HG03460 (cell line): ENCODE data around the gene DAB2IP.

Source experiments
- ATAC-seq: cut with Tn5 transposase; IDR thresholded peaks from one replicate; pipeline ENCODE4 v1.9.1; 2021; ENCODE audit not compliant: unreplicated experiment

The DAB2IP gene

DNA sequence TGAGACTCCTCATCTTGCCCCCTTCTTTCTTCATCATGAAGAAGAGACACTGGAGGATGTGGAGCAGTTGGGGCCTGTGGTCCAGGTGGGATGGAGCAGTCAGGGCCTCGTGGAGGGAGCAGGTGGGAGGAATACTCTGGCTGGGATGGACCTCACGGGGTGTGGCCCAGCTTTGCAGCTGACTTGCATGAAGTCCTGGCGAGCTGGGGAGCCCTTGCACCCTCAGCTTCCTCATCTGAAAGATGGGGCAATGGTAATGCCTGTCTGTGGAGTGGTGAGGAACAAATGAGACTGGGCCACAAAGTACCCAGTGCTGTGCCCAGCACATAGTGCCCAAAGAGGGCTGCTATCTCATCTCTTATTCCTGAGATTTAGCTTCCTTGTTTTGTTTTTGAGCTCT, 91.5 kb downstream of the DAB2IP start:
- no peak for ATAC-seq

DNA sequence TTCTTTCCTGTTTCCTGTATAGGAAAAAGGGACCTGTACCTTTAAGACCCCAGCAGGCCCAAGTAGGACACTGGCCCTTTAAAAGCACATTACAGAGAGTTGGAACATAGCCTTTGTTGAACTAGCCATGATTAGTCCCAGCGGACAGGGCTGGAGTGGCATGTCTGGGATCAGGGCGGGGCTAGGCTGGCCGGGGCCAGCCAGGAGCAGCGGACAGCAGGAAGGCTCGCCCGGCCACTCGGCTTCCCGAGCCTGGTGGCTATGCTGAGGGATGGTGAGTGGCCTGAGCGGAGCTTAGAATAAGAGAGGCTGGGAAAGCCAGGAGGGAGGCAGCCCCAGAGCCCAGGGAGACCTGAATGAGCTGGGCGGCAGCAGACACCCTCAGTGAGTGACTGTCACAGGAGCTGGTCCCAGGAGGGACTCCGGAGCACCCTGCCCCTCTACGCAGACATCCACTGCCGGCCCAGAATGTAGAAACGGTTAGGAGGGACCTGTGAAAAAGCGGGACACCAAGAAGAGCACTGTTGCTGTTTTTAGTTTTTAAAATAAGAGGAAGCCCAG, 92.1 kb downstream of the DAB2IP start:
- ATAC-seq, result no peak

DNA sequence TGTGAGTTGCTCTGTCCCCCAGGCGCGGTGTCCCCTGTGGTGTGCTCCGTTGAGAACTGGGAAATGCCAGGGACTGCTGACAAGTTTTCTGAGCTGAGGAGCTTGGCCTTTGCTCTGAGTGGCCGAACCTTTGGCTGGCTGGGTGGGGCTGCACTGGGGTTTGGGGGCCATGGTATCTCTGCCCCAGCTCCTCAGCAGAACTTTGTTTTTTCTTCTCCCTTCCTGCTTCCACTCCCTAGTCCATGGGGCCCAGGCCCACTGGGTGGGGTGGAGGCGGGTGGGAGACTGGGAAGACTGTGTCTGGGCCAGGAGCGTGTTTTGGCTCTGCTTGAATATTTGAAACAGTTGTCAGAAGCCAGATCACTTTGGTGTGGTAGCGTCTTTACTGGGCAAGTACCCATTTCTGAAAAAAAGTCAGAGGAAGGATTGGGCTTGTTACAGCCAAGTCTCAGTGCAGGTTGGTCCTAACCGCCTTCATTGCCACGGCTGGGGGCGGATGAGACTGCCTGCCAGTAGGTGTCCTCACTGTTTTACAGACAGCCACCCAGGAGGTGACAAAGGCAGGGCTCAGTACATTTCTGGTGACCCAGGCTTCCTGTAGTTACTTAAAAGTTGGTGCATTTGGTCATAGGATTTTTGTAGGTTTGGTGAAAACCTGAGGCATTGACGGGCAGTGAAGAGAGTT, 92.7 kb downstream of the DAB2IP start:
- ATAC-seq, result no peak

DNA sequence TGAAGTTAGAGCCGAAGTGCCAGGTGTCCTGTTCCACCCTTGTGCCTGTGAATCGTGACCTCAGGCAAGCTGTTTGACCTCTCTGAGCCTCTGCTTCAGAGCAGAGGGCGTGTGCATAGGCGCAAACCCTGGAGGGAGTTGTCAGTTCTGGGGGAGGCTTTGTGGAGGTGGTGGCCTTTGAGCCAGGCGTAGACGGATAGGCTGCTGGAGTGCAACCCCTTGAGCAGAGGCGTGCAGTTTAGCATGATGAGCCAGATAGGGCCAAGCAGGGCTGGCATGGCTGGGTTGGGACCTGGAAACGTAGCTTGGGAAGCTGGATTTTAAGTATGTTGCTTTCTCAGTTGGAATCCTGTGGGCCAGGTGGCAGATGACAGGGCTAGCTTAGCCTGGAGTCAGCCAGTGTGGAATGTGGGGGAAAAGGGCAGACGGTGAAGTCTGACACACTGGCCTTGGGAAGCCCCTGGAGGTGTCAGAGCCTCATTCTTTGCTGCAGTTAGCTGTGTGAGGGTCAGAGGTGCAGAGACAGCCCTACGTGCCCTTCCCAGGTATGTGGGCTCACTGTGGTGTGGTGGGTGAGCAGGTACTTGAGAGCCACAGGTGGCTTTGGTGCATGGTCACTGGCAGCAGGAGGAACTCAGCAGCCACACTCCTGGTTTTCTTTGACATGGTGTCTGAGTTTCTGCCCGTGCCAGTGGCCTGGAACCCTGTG, 93.4 kb downstream of the DAB2IP start:
- no peak for ATAC-seq

DNA sequence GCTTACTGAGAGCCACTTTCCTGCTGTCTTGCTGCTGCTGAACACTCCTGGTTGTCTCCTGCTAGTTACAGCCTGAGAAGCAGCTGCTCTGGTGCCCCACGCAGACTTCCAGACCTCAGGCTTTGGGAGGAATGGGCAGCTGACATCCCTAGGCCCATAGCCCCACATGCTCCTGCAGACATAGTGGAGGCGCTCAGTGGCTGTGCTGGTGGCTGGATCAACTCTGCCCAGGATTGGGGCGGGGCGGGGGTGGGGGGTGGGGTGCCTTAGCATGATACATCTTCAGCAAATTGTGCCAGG, 93.9 kb downstream of the DAB2IP start:
- ATAC-seq, result no peak

DNA sequence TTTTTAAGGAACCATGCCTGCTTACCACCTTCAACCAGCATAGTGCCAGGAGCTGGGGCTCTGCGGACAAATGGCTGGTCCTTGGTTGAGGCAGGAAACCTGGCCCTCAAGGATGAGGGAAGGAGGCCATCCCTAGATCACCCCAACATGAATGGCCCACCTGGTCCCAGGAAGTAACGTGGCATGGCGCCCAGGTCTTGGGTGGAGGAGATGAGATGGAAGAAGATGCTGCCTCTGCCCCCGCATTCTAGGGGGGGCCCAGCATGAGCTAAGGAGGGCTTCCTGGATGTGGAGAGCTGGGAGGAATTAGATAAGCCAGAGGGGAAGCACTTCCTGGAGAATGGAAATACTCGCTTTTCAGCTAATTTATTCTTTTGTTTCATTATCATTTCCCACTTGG, 95.0 kb downstream of the DAB2IP start:
- no peak for ATAC-seq

DNA sequence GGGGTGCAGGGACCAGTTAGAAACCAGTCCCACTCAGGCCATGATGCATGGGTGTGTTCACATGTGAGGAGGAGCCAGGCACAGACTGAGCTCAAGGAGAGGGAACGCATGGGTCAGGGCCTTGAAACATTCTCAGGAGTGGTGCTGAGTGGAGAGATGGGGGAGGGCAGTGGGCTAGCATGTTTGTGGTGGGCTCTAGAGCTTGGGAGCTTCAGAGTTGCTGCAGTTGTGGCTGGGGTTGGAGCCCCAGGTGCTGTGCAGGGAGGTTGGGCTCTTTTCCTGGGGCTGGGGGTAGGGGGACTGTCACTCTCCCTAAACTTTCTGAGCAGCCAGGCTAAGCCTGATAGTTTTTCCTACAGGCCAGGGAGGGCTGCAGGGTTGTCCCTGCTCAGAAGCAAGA, 95.4 kb downstream of the DAB2IP start:
- ATAC-seq, result no peak

DNA sequence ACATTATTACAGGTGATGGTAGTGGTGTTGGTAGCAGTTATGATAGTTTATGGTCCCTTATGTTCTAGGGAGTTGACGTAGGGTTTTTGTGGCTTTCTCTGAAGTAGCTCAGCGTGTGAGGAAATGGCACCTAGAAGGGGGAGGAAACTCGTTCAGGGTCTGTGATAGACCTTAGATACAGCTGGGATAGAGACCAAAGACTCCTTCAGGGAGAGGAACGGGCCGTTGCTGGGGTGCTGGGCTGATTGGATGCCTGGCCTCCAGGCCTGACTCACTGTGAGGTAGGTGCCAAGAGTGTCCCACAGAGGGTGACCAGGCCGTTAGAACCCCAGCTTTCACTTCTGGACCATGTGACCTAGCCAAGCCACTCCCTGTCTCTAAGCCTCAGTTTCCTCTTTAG, 96.6 kb downstream of the DAB2IP start:
- ATAC-seq, result no peak

DNA sequence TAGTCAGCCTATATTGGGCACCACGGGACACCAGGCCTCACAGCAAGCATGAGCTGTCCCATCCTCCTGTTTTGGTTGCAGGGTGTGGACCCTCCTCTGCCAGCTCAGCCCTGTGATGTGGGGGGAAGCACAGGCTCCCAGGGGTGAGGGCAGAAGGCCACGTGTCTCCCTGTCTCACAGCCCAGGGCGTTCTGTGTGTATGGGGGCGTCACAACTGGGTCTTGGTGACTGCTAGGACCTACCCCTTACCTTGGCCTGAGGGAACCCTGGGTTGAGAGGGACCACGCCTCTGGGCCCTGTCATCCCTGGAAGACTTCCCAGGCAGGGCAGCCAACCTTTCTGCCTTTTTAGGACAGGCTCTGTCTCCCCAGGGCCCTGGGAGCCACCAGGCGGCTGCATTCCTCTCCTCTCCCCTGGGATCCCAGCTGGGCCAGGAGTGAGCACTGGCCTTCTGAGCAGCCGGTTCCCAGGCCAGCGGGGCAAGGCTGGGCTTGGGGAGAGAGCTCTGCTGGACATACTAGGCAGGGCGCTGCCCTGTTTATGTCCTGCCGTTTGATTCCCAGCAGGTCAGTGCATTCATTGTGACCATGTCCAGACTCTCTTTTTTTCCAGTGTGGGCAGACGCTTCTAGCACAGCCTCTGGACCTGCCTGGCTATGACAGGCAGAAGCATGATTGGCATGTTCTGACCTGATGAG, 97.4 kb downstream of the DAB2IP start:
- no peak for ATAC-seq

DNA sequence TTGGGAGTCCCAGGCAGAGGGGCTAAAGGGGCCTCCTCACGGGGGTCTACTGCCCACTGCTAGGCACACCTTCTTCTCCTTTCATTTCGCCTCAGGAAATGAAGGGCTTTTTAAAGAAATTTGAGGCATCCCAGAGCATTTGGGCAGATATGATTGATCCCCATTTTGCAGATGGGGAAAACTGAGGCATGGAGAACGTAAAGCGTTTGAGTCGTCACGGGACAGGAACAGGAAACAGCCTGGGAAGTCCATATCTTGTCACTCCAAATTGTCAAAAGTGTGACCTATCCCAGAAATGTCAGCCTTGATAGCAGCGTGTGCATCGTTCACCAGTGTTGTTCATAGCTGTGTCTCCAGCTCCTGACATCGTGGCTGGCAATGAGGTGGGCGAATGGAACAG, 98.2 kb downstream of the DAB2IP start:
- ATAC-seq, result no peak

DNA sequence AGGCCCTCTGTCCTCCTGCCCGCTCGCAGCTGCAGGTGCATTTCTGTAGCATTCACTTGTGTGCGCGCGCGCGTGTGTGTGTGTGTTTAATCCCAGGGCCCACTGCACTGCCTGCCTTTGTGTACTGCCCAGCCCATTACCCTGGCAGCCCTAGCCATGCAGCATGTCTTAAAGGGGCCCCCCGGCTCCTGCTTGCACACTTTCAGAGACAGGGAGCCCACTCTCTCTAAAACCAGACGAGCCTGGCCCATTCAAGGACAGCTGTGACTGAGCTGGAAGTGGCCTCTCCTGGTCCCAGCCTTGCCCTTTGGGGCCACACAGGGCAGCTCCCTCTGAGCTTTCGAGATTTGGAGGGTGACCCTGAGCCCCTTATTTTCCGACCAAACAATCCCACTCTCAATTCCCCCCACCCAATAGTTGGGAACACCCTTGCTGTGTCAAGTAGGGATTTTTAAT, 98.9 kb downstream of the DAB2IP start:
- no peak for ATAC-seq

DNA sequence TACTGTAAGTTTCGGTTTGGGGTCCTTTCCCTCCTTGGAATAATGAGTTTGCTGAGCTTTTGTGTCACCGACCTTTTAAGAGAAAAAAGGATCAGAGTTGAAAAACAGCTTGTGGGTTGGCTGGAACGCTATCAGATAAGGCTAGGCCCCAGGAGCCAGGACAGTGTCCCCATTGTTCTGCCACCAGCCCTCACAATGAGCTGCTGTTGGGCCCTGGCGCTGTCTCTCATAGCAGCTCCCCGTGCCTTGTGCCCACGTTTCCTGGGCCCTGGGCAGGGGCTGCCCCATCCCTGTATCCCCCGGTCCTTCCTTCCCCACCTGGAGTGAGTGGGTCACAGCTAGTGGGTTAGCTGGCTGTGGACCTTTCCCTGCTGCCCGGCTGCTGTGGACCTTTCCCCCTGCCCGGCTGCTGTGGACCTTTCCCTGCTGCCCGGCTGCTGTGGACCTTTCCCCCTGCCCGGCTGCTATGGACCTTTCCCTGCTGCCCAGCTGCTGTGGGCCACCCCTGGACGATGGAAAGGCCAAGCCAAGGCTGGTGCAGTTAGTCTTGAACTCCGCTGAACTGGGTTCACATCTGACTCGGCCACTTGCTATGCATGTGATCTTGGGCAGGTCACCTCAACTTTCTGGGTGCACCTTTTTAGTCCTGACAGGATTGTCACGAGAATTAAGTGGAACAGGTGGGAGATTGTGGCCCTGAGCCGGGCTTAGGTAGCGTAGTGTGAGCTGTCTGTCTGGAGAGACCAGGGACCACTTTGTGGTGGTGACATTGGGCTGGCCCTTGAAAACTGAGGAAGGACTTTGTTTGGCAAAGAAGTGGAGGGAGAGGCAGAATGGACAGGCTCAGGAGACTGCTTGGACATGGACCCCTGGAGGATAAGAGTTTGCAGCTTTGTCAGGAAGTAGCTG, 99.5 kb downstream of the DAB2IP start:
- ATAC-seq, result no peak

DNA sequence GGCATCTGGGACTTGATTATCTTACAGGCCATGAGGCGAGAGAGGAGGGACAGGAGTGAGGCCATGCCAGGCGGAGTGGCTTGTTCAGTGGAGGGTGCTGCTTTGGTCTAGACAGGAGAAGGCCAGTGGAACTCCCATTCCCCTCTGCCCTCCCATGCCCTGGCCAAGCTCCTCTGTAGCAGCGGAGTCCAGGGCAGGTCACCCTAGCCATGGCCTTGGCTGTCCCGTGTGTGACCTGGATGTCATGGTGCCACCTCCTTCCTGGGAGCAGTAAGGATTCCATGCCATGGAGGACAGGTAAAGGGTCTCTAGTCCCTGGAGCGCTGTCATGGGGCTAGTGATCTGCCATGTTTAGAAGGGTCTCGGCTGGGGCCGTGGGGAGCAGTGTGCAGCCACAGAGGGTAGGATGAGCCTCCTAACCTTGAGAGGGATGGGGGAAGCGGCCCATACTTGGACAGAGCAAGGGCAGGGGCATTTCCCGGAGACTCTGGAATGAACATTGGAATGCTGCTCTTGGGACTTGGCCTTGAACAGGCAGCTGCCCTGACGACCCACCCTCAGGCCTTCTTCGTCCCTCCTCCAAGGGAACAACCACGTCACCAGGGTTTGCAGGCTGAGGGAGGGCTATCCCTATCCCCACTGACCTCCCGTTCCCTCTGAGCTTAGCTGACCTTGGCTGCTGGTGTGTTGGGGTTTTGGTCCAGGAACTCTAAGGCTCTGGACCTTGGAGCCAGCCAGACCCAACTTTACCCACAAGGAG, 100.4 kb downstream of the DAB2IP start:
- ATAC-seq, result no peak

DNA sequence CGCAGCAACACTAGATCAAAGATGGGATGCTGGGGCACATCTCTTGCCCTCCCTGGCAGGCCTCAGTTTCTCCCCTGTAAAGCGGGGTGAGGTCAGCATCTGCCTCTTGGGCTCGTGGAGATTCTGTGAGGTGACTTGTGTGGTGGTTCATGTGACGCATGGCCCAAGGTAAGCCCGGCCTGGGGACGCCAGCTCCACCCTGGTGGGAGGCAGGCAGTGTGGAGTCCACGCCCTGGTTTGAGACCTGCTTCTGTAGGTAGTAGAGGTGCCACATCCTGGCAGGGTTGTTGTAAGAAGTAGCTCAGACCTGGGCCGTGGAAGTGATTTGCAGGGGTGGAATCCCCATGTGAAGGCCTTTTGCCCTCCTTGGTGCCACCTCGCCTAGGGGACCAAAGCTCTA, 101.5 kb downstream of the DAB2IP start:
- ATAC-seq, result no peak

DNA sequence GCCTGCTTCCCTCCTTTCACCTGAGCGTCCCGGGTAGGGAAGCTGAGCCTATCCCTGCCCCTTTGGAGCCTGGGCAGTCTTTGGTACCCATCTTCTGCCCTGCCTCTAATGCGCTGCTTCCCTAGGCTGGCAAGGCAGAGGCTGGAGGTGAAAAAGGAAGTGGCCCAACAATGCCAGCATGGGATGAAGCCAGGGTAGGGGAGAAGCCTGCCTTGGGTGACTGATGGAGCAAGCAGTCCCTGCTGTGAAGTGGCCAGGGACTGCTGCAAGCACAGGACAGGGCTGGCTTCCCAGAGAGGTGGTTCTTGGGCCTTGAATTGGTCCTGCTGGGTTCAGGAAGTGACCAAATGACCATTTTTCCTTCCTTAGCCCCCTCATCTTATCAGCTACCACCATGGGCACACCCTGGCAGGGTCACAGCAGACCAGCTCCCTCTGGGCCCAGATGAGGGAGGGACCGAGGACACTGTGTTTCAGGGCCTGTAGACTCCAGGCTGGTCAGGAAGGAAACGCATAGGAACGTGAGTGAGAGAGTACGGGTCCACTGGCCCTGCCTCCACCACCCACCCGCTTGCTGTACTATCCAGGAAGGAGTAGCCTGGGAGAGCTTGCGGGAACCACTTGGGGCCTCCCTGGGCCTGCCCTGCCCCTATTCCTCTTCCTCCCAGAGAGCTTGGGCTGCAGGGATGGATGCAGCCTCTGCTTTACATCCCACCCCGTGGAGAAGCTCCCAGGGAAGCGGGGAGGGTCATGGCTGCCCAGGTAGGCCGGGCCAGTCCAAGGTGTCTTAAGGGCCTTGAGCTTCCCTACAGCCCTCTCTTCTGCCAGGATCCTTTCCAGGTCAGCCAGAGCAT, 102.6 kb downstream of the DAB2IP start:
- ATAC-seq, result no peak

DNA sequence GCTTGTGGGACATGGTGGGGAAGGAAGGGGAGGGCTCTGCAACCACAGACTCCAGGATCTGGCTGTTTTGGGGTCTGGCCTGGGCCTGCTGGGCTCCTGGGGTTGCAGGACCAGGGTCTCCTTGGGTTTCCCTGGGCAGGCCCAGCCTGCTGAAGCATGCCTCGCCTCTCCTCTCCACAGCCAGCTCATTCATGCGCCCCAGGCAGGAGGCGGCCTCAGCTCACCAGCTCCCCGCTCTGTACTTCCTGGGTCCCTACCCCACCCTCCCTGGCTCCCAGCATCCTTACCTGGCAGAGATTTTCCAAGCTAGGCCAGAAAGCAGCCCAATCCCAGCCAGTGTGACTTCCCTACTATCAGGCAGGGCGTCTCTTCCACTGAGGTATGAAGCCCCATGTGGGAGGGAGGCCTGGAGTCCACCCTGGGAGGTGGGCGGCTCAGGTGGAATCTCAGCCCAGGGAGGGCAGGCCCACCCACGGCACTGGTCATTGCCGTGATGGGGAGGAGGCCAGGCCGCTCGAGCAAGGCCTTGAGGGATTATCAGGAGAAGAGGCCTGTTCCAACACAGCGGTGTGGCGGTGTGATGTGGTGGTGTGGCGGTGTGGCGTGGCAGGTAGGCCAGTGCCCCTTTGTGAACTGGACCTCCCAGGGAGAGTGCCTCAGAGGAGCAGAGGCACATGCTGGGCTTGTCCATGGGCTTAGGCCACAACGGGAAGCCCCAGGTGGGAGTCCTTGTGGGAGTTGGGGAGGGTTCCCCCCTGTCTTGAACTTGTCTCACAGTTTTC, 103.4 kb downstream of the DAB2IP start:
- no peak for ATAC-seq

DNA sequence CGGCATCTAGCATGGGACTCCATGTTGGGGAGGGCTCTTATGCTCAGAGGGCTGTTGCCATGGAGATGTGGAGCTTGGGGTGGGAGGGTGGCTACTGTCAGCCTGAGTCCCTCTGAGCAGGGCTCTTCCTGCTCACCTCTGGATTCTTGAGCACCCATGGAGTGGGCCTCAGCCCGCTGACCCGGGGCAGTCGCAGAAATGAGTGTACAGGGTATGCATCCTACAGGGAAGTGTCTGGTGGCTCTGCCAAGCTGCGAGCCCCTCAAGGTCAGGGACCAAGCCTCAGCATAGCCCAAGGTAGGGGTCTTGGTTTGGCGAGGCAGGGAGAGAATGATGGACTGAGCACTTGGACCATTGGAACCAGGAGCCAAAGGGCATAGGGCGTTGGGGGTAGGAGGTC, 104.1 kb downstream of the DAB2IP start:
- no peak for ATAC-seq

DNA sequence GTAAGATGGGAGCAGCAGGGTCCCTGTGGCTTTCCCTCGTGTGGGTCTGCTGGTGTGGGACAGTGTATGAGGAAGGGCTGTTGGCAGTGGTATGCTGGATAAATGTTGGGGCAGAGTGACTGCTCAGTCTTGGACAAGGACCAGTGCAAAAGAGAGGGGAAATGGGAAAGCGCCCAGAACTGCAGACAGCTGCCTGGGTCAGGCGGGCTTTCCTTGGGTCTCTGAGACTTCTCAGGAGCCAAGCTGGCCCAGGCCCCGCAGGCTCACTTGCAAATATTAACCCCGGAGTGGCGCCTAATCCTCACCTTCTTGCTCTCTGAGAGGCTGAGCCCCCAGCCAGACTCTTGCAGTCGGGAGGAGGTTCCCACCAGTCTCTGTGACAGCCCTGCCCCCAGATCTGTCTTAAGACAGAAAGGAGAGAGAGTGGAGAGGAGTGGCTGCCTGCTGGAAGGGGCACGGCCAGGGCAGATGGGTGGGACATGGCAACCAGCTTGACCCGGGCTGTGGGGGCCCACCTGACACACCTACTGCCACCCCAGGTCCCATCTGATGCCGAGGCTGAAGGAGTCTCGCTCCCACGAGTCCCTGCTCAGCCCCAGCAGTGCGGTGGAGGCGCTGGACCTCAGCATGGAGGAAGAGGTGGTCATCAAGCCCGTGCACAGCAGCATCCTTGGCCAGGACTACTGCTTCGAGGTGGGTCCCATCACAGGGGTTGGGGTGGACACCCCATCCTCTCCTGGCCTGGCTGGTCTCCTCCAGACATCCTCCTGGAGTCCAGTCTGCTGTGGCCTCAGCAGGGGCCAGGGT, 105.2 kb downstream of the DAB2IP start:
- ATAC-seq, result no peak
